Dermis microvascular lymphatic vessel endothelial cell (primary cell): Measurements from ENCODE around the gene DTWD2. TPM values are rescaled to one million over a fixed set of nuclear protein-coding genes. Genes with fewer than 3 reads are reported as not detected.
"Not testable (repeated sequence)": the region's sequence is repeated elsewhere in the genome, so short reads cannot be mapped to it uniquely, and the experiment has no call there.

Experiments
- DNase-seq, 2 donors: peaks; one replicate each; pipeline versions ENCODE4 v3.0.0 to v3.0.0-alpha.2; 2010; ENCODE audit warnings: low read depth in 2 of 2
- total RNA-seq: library from RNA; depleted of rRNA; stranded (reverse); fragments of >200 nt; gene quantifications from 2 replicates; pipeline ENCODE4 v1.2.1, GENCODE V29; 2014

Gene DTWD2
- total RNA-seq, 1 donor from 2014 or later = 1.8 TPM

DNA sequence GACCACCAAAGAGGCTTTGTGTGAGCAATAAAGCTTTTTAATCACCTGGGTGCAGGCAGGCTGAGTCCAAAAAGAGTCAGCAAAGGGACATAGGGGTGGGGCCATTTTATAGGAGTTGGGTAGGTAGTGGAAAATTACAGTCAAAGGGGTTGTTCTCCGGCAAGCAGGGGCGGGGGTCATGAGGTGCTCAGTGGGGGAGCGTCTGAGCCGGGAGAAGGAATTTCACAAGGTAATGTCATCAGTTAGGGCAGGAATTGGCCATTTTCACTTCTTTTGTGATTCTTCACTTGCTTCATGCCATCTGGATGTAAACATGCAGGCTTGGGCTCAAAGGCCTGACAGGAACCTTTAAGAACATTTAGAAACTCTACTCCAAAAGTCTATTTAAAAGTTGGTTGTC, 36.0 kb downstream of the DTWD2 start:
- not testable (repeated sequence) for DNase-seq

DNA sequence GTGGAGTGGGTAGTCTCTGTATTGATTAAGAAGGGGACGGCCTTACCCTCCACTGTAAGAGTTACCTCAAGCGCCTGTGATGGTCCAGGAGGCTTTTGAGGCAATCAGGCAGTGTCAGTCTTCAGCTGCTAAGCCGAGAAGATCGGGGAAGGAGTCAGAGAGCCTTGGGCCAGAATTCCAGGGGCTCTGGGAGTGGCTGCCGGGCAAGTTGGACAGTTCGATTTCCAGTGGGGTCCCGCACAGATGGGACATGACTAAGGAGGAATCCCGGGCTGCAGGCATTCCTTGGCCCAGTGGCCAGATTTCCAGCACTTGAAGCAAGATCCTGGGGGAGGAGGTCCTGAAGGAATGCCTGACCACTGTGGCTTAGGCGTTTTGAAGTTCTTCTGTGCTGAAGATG, 38.0 kb downstream of the DTWD2 start:
- DNase-seq = not testable (repeated sequence)

DNA sequence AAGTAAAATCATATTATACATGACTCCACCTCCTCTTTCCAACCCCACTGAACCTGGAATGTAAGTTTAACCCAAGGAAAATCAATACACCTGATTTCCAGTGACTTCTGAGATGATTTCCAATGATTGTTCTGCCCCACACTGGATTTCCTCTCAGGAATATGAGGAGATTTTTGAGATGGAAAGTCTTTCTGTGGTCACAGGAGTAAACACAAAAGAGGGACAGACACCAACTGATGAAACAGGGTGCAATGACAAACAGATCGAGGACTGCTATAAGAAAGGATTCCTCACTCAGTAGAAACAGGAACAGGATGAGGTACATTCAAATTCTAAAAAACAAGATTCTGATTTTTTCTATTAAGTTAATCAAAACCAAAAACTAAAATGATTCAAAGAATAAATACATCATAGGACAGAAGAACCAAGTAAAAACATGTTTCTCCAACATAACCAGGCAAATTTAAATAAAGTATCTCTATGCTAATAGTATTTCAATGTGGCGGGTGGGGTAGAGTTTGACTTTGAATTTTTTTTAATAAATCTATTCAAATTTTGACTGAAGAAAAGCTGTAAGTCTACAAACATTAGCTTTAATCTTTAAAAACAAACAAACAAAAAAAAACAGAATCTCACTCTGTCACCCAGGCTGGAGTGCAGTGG, 42.1 kb downstream of the DTWD2 start:
- no peak for DNase-seq

DNA sequence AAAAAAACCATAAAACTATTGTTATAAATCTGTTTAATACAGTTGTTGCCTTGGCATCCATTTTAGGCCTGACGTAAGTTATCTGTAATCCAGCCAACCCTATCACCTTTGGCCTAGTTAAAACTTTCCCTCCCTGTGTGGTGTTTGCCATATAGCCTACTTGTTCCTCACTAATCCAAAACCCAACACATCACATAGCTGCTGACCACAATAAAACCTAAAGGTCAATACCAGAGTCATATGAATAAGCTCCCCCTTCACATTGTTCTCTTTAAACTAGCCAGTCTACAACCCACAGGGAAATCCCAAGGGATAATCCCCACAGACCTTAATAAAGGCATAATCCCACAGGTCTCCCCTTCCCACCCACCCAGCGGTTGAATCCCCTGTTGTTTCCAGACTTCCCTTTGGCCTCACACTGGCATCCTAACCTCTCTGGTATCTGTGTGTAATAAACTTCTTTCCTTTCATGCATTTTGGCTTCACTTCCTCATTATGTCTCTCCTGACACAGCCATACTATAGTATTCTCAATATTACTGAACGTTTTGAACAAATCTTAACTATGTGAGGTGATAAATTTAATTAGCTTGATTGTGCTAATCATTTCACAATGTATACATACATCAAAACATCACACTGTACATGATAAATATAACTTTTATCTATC, 50.8 kb downstream of the DTWD2 start:
- DNase-seq = no peak

DNA sequence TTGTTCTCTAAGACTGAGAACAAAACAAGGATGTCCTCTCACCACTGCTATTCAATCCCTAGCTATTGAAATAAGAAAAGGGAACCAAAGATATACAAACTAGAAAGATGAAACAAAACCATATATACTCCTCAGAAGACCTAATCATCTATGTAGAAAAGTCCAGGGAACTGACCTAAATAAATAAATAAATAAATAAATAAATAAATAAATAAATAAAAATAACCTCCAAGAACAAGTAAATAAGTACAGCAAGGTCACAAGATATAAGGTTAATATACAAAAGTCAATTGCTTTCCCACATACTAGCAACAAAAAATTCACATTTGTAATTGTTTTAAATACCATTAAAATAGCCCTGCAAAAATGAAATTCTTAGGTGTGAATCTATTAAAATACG, 54.6 kb downstream of the DTWD2 start:
- DNase-seq = no peak

DNA sequence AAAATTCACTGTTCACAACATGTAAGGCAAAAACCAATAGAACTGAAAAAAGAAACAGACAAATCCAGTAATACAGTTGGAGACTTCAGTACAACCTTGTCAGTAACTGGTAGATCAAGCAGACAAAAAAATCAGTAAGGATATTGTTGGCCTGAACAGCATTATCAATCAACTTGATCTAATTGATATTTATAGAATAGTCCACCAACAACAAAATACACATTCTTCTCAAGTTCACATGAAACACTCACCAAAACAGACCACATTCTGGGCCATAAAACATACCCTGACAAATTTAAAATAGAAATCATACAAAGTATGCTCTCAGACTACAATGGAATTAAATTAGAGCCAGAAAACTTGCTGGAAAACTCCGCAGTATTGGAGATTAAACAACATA, 56.8 kb downstream of the DTWD2 start:
- DNase-seq = no peak

DNA sequence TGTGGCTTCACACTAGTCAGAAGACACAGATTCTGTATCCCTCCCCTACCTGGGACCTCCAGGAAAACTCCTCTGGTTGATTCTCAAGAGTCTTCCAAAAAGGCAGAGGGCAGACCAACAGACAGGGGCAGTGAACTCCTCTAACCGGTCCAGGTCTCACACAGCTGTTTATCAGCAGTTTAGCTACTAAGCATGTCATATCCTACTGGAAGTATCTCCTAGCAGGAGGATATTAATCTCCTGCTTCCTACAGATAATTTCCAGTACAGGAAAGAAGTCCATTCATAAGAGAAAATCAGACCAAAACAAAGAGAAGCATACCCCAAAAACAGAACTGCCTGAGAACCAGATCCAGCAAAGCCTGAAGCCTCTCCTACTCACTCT, 64.3 kb downstream of the DTWD2 start:
- no peak for DNase-seq

DNA sequence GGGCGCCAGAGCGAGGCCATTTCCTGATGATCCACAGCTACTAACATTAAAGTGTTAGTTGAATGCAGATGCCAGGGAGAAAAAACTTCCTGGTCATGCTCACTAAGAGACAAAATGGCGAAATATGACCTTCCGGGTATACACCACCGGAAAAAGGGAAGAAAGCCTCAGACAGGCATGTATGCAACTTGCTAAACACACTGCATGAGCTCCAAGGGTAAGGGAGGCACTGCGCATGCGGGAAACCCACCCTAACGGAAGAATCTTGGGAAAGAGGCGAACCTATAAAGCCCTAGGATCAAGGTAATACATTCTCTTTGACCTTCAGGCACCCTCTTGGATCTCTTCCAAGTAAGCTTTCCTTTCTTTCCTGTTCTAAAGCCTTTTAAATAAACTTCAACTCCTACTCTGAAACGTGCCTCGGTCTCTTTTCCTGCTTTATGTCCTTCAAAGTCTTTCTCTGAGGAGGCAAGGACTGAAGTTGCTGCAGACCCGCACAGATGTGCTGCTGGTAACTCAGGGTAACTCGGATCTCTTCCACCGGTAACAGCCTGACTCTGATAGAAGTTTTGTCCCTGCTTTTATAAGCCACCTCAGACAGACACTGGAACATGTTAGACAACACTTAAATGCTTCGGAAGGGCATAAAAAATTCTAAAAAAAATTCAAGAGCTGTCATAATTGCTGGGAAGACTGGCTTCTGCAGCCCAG, 64.9 kb downstream of the DTWD2 start:
- no peak for DNase-seq

DNA sequence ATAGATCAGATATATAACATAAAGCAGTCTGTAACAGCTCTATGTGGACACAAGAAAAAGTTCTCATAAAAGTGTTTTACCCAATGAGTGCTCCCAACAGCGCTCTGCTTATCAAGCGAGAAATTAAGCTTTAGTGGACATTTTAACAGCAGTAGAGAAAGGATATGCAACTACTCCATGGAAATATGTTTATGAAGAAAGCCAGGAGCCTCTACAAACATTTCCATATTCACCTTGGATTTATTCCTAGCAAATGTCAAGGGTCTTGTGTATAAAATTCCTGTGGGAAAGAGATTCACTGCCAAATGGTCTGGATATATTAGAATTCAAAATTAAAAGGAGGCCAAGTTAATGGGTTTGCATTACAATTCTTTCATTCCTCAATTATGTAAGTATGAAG, 66.5 kb downstream of the DTWD2 start:
- no peak for DNase-seq

DNA sequence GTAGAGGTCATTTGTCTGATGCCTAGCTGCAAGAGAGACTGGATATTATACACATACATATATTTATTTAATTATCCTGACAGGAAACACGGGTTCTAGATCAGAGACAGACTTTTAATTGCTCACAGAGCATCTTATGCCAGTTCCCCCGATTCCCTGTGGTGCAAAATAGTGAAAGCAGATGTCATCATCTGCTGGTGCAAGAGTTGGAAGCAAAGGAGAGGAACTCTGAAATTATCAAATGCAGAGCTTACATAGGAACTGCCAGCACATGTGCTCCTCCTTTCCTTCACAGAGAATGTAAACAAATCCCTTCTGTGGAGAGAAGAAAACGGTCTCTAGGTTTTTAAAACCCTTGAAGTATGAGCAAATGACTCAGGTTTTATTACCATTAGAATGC, 69.3 kb downstream of the DTWD2 start:
- no peak for DNase-seq

DNA sequence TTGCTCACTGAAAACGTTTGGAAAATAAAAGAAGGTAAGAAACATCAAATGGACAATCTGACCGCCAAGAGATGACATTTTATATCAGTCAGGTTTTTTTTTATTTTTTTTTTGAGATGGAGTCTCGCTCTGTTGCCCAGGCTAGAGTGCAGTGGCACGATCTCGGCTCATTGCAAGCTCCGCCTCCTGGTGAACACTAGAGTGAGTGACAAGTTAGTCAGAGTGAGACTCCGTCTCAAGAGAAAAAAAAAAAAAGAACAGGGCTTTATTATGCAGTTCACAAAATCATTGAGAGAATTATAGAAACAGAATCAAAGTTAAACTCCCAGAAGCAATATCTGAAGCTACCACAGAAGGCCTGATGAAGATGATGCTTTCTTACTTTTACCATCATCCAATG, 70.1 kb downstream of the DTWD2 start:
- DNase-seq = no peak

DNA sequence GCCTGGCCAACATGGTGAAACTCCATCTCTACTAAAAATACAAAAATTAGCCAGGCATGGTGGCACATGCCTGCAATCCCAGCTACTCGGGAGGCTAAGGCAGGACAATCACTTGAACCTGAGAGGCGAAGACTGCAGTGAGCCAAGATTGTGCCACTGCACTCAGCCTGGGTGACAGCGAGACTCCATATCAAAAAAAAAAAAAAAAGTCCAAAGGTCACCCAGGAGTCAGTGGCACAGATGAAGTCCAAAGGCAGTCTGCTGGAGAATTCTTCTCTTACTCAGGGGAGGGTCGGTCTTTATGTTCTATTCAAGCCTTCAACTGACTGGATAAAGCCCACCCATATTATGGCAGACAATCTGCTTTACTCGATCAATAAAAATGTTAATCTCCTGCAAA, 80.8 kb downstream of the DTWD2 start:
- not testable (repeated sequence) for DNase-seq

DNA sequence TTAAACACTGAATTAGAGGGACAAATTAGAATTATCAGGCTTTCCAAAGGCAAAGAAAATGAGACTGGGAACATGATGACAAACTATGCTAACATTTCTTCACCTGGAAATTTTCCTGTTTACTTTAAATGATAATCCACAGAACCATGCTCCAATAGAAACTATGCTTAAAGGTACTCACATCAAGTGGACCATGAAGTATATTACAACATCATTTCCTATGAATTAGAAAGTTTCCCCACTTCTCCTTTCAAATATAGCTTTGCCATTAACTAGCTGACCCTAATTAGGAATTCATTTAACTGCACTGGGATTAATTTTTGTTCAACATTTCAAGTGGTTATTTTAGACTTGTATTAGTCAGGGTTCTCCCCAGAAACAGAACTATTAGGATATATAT, 81.4 kb downstream of the DTWD2 start:
- no peak for DNase-seq

DNA sequence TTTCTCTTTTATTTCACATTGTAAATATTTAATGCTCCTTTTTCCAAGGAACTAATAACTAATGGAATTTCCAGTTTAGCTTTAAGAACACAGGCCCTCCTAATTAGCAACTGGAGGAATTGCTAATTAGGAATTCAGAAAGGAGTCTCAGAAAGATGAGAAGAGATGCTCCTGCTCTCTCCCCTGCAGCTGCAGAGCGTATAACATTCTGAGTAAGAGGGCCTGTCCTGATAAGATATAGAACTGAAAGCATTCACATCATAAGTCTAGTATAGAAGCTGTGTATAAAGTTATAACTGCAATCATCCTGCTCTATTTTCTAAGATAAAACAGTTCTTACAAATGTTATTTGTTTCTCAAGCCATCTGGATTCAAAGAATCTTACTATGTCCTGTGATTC, 83.2 kb downstream of the DTWD2 start:
- no peak for DNase-seq

DNA sequence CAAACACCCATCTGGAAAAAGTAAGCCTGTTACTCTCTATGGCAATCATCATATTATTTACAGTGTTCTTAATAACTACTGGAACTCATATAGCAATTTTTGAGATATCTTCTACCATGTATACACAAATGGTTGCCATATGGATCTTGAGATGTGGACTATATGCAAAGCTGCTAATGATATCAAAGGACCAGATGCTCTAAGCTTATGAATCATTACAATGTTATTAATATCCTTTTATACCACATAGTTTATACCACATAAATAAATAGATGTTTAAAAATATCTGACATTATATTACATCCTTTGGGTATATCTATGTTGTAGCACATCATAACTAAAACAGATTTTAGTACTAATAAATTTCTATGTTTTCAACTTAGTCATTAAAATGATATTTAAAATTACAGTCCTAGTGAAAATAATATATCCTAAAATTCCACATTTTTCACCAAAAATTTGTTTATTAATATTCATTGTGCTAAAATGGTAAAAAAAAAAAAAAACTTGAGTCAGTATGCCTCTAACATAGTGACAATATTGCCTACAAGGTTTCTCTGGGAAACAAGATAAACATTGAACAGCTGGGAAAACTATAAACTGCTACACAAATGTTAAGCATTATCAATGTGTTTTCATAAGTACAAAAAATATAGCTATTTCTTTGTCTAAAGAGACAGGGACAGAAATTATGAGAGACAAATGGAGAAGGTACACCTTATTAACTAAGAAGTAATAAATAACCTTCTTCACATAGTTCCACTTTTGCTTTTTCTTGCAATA, 85.5 kb downstream of the DTWD2 start:
- DNase-seq = no peak

DNA sequence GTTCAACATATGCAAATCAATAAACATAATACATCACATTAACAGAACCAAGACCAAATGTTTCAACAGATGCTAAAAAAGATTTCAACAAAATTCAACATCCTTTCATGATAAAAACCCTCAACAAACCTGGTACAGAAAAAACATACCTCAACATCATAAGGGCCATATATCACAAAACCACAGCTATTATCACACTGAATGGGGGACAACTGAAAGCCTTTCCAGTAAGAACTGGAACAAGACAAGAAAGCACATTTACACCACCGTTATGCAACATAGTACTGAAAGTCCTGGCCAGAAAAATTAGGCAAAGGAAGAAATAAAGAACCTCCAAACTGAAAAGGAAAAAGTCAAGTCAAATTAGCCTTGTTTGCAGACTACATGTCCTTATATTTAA, 93.6 kb downstream of the DTWD2 start:
- no peak for DNase-seq

DNA sequence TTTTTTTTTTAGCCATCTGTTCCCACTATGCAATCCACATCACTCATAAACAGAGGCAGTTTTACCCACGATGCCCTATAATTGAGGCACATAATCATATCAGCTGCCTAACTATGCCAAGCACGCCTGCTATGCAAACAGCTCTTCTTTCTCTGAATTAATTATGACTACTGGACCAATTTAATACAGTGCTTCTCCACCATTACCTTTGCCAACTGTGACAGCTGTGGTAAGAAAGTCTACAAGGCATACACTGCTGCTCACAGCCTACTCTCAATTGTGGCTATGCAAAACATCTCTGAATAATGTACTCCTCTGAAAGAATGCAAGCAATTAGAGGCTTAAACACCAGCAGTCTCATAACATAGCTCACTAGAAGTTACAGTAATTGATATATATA, 97.1 kb downstream of the DTWD2 start:
- no peak for DNase-seq

DNA sequence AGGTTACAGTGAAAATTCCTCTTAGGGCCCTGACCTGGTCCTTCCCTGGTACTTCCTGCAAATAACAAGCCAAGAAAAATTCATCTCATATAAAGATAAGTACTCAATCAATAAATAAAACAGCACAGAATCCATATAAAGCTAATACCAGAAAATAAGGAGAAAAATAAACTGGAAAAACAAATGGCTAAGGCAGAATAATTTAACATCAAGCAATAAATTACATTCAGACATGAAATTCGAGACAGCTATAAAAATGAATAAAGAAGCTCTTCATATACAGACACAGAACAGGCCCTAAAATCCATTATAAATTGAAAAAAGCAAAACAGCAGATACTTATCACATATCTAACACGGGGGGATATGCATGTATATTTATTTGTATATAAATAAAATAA, 99.2 kb downstream of the DTWD2 start:
- DNase-seq = no peak

DNA sequence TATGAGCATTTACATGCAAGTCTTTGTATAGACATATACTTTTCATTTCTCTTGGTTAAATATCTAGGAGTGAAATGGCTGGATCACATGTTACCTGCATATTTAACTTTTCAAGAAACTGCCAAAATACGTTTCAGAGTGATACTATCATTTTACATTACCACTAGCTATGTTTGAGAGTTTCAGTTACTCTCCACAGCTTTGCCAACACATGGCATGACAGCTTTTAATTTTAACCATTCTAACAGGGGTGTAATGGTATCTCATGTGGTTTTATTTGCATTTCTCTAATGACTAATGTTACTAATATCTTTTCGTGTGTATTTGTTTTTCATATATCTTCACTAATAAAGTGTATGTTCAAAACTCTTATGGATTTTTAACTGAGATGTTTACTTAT, 99.8 kb downstream of the DTWD2 start:
- no peak for DNase-seq

DNA sequence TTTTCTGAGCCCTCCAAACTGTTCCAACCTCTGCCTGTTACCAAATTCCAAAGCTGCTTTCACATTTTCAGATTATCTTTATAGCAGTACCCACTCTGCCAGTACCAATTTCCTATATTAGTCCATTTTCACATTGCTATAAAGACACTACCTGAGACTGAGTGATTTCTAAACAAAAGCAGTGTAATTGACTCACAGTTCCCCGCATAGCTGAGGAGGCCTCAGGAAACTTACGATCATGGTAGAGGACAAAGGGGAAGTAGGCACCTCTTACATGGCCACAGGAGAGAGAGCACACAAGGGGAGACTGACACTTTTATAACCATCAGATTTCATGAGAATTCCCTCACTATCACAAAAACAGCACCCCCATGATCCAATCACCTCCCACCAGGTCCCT, 105.0 kb downstream of the DTWD2 start:
- no peak for DNase-seq

DNA sequence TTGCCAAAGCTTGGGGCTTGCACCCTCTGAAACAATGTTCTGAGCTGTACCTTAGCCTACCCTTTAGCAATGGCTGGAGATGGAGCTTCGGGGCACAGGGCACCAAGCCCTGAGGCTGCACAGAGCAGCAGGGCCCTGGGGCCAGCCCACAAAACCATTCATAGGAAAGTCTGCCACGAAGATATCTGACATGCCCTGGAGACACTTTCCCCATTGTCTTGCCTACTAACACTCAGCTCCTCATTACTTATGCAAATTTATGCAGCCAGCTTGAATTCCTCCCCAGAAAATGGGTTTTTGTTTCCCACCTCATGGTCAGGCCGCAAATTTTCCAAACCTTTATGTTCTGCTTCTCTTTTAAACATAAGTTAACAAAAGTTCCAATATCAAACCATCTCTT, 105.7 kb downstream of the DTWD2 start:
- DNase-seq = no peak

DNA sequence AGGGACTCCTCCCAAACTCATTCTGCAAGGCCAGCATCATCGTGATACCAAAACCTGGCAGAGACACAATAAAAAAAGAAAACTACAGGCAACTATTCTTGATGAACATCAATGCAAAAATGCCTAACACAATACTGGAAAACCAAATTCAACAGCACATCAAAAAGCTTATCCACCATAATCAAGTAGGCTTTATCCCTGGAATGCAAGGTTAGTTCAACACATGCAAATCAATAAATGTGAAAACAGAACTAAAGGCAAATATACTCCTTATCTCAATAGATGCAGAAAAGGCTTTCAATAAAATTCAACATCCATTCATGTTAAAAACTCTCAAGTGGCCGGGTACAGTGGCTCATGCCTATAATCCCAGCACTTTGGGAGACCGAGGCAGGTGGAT, 111.5 kb downstream of the DTWD2 start:
- not testable (repeated sequence) for DNase-seq
